HepG2 (cell line): ENCODE results near the gene DHX8. TPM values are rescaled to one million over a fixed set of nuclear protein-coding genes. Genes with fewer than 3 reads are reported as not detected.
A peak's percentile ranks its signal among the peaks of the same experiment; 100 is the strongest.

Experiments used
- ARID3A ChIP-seq: IDR thresholded peaks from 2 replicates; pipeline ENCODE4 v1.6.1; 2012; ENCODE audit warnings: low read depth, low read length, improper control_type of control experiment
- BRD4 ChIP-seq: sonication (generic); formaldehyde crosslinking; IDR thresholded peaks from 2 replicates; pipeline ENCODE4 v1.4.0; 2020; ENCODE audit warnings: missing genetic modification reagents
- CTCF ChIP-seq: sonication (generic); formaldehyde crosslinking; IDR thresholded peaks from 2 replicates; pipeline ENCODE4 v1.5.0; 2020; ENCODE audit warnings: mild to moderate bottlenecking, missing genetic modification reagents, moderate library complexity
- E2F5 ChIP-seq: sonication (generic); formaldehyde crosslinking; conservative IDR thresholded peaks from 2 replicates; pipeline ENCODE4 v1.4.0; 2020; ENCODE audit warnings: missing genetic modification reagents
- ELF1 ChIP-seq: sonication (generic); formaldehyde crosslinking; IDR thresholded peaks from 2 replicates; pipeline ENCODE4 v1.4.0; 2020; ENCODE audit warnings: missing genetic modification reagents
- ETV6 ChIP-seq: sonication (generic); formaldehyde crosslinking; conservative IDR thresholded peaks from 2 replicates; pipeline ENCODE4 v1.4.0; 2020; ENCODE audit warnings: missing genetic modification reagents
- MIER3 ChIP-seq: IDR thresholded peaks from 2 replicates; pipeline ENCODE4 v1.6.1; 2016; ENCODE audit warnings: missing compliant biosample characterization, borderline replicate concordance
- NFYC ChIP-seq: IDR thresholded peaks from 2 replicates; pipeline ENCODE4 v1.6.1; 2016; ENCODE audit warnings: missing genetic modification reagents, missing compliant biosample characterization
- ONECUT2 ChIP-seq: sonication (generic); formaldehyde crosslinking; IDR thresholded peaks from 2 replicates; pipeline ENCODE4 v1.4.0; 2020; ENCODE audit warnings: missing genetic modification reagents
- RBFOX2 ChIP-seq: fragments of 200-400 bp; formaldehyde crosslinking; IDR thresholded peaks from 2 replicates; pipeline ENCODE4 v1.6.1; 2017; ENCODE audit warnings: low read depth, mild to moderate bottlenecking, low read length
- SNAPC4 ChIP-seq: sonication (generic); formaldehyde crosslinking; IDR thresholded peaks from 2 replicates; pipeline ENCODE4 v1.4.0; 2020; ENCODE audit warnings: mild to moderate bottlenecking, missing genetic modification reagents
- UBTF ChIP-seq: sonication (generic); formaldehyde crosslinking; IDR thresholded peaks from 2 replicates; pipeline ENCODE4 v1.4.0; 2020; ENCODE audit warnings: mild to moderate bottlenecking, missing genetic modification reagents
- ZMAT3 ChIP-seq: sonication (generic); formaldehyde crosslinking; conservative IDR thresholded peaks from 2 replicates; pipeline ENCODE4 v1.7.0; 2021; ENCODE audit warnings: missing genetic modification reagents
- ZNF180 ChIP-seq: sonication (generic); formaldehyde crosslinking; IDR thresholded peaks from 2 replicates; pipeline ENCODE4 v1.4.0; 2020; ENCODE audit warnings: low read depth, missing genetic modification reagents, borderline replicate concordance
- ZNF446 ChIP-seq: sonication (generic); formaldehyde crosslinking; IDR thresholded peaks from 2 replicates; pipeline ENCODE4 v1.5.0; 2020; ENCODE audit warnings: mild to moderate bottlenecking, missing genetic modification reagents
- ZNF549 ChIP-seq: sonication (generic); formaldehyde crosslinking; IDR thresholded peaks from 2 replicates; pipeline ENCODE4 v1.5.0; 2020; ENCODE audit warnings: missing genetic modification reagents
- polyA plus RNA-seq, 8 experiments: library from polyadenylated mRNA; depleted of rRNA in 3 of 8; stranded (reverse) in 7 of 8; unstranded in 1 of 8; fragments of >200 nt; fragmentation: Illumina TruSeq in 4 of 8; extraction: Trizol in 4 of 8; gene quantifications; 2 replicates each; pipeline versions ENCODE4 v1.2.1 to v1.2.3, GENCODE V29; 2011 to 2016; ENCODE audit warnings: low read depth in 4 of 8, missing spikeins in 1 of 8, mixed read lengths in 1 of 8; ENCODE audit not compliant: insufficient read depth in 1 of 8
- total RNA-seq, 5 experiments: library from RNA; depleted of rRNA; stranded (reverse); fragments of >200 nt; fragmentation: Illumina TruSeq; extraction: Trizol; gene quantifications; 2 replicates each; pipeline ENCODE4 v1.2.3, GENCODE V29; 2016; ENCODE audit warnings: low read depth in 1 of 5

Gene DHX8
- total and polyA plus RNA-seq, 2 of the 13 experiments (the other 11 are each of a cell fraction or from before 2014, with no cell fraction given) = 24.8 to 48.9 TPM

GRCh38 chr17:43449470-43450248 is 34.1 kb upstream of the DHX8 start (continued):
- no peak for TF ChIP-seq ETV6 (CRISPR knock-in tag)
- 0 out of 2 replicates have a peak, but pooled peaks have one; percentile 29 for TF ChIP-seq ZNF180 (CRISPR knock-in tag)
- TF ChIP-seq ZNF446 (CRISPR knock-in tag) = no peak
- peak; percentile 71 for TF ChIP-seq ARID3A
- peak; percentile 62; the same call in 1 of the 2 replicates for TF ChIP-seq SNAPC4 (CRISPR knock-in tag)
- TF ChIP-seq UBTF (CRISPR knock-in tag) = peak; percentile 69
- TF ChIP-seq BRD4 = peak; percentile 92
- peak; percentile 35; the same call in 1 of the 2 replicates for TF ChIP-seq ONECUT2
- no peak; the same call in none of the 2 replicates for TF ChIP-seq ELF1 (CRISPR knock-in tag)
- peak; percentile 1; the same call in 1 of the 2 replicates for TF ChIP-seq CTCF
- TF ChIP-seq E2F5 (CRISPR knock-in tag) = no peak
- TF ChIP-seq ZNF549 (CRISPR knock-in tag) = no peak
- TF ChIP-seq MIER3 = peak; percentile 77; the same call in 1 of the 2 replicates
- TF ChIP-seq RBFOX2 = peak; percentile 50; the same call in 1 of the 2 replicates
- TF ChIP-seq ZMAT3 (CRISPR knock-in tag) = 0 out of 2 replicates have a peak, but pooled peaks have one; percentile 64
- TF ChIP-seq NFYC (CRISPR knock-in tag) = no peak
